Limb (tissue), 2 donors: ENCODE measurements around the gene AP1S1.
A peak's percentile ranks its signal among the peaks of the same experiment; 100 is the strongest.
"Not testable (repeated sequence)": the region's sequence is repeated elsewhere in the genome, so short reads cannot be mapped to it uniquely, and the experiment has no call there.

Experiments used
- DNase-seq, 2 donors: peaks; one replicate each; pipeline ENCODE4 v3.0.0-alpha.2; 2016; ENCODE audit errors: extremely low spot score in 2 of 2

AP1S1 gene

GRCh38 chr7:101124376-101125056, 29.8 kb upstream of the AP1S1 start:
- DNase-seq: peak in 1 of 2 donors; percentile 36

- peak; percentile 56 to 78 for DNase-seq
Observed at GRCh38 chr7:101125989-101126650, 28.2 kb upstream of the AP1S1 start.

GRCh38 chr7:101126651-101127459, 27.4 kb upstream of the AP1S1 start, which contains the start of gene SERPINE1:
SERPINE1 (plus strand) TSS chr7:101127104; CDS start chr7:101128394, 1,290 bp downstream.
- DNase-seq: peak; percentile 87 to 94

- no peak for DNase-seq
Observed at GRCh38 chr7:101127460-101128039, 26.7 kb upstream of the AP1S1 start.

GRCh38 chr7:101128040-101128834, 26.0 kb upstream of the AP1S1 start:
- no peak for DNase-seq

- no peak for DNase-seq
Observed at GRCh38 chr7:101129603-101130117, 24.6 kb upstream of the AP1S1 start.

- DNase-seq: not testable (repeated sequence)
Observed at GRCh38 chr7:101132626-101133600, 21.4 kb upstream of the AP1S1 start.

GRCh38 chr7:101133621-101134398, 20.5 kb upstream of the AP1S1 start:
- no peak for DNase-seq

- no peak for DNase-seq
Observed at GRCh38 chr7:101134399-101134980, 19.8 kb upstream of the AP1S1 start.

GRCh38 chr7:101137651-101138212, 16.5 kb upstream of the AP1S1 start:
- no peak for DNase-seq

- DNase-seq: peak in 1 of 2 donors; percentile 74
Observed at GRCh38 chr7:101138213-101138870, 15.9 kb upstream of the AP1S1 start.

GRCh38 chr7:101140339-101140699, 14.0 kb upstream of the AP1S1 start:
- no peak for DNase-seq

- DNase-seq: no peak
Observed at GRCh38 chr7:101140746-101141382, 13.4 kb upstream of the AP1S1 start.

- no peak for DNase-seq
Observed at GRCh38 chr7:101151908-101152651, 2.2 kb upstream of the AP1S1 start.

GRCh38 chr7:101154693-101155102, 422 bp downstream of the AP1S1 start:
- DNase-seq: peak in 1 of 2 donors; percentile 67

- no peak for DNase-seq
Observed at GRCh38 chr7:101155303-101155702, 1.0 kb downstream of the AP1S1 start.
